ENCODE data around the gene FAM168B.

The FAM168B gene

GRCh38 chr2:131009713-131010475 lies 83.4 kb downstream of the FAM168B start:
- H3K27ac Mint-ChIP-seq, result peak overlapping the region; percentile 74
- H3K9me3 Mint-ChIP-seq, result no peaks in the 10 kb centered on the region
- H3K36me3 Mint-ChIP-seq, result no peaks in the 10 kb centered on the region
- DNase-seq (ENCODE audit: low spot score in 2 of 2) (no peak), ATAC-seq (no peak)
- H3K4me1 Mint-ChIP-seq, result peaks cover 27% of the 10 kb centered on the region
- peak overlapping the region; percentile 23 for H3K4me3 Mint-ChIP-seq

- H3K36me3 Mint-ChIP-seq, result no peaks in the 10 kb centered on the region
- H3K4me1 Mint-ChIP-seq, result peaks cover 27% of the 10 kb centered on the region
- no peak overlapping the region for H3K27ac Mint-ChIP-seq
- H3K4me3 Mint-ChIP-seq, result no peak overlapping the region
- H3K9me3 Mint-ChIP-seq, result no peaks in the 10 kb centered on the region
- DNase-seq (ENCODE audit: low spot score in 2 of 2), result no peak
- no peak for ATAC-seq
Observed at GRCh38 chr2:131008967-131009366, 84.3 kb downstream of the FAM168B start.

GRCh38 chr2:131006561-131006960 lies 86.7 kb downstream of the FAM168B start:
- no peak for ATAC-seq
- no peak overlapping the region for H3K4me3 Mint-ChIP-seq

GRCh38 chr2:131005216-131005935 lies 87.9 kb downstream of the FAM168B start:
- DNase-seq (ENCODE audit: low spot score in 2 of 2) (no peak), ATAC-seq (peak; percentile 39)
- no peaks in the 10 kb centered on the region for H3K36me3 Mint-ChIP-seq

More at GRCh38 chr2:131006561-131006960, 86.7 kb downstream of the FAM168B start:
- Mint-ChIP-seq H3K36me3 (no peaks in the 10 kb centered on the region), H3K4me1 (peaks cover 23% of the 10 kb centered on the region), H3K9me3 (no peaks in the 10 kb centered on the region), H3K27ac (no peak overlapping the region)
- DNase-seq (ENCODE audit: low spot score in 2 of 2), result no peak

GRCh38 chr2:131004446-131005209 lies 88.6 kb downstream of the FAM168B start:
- Mint-ChIP-seq H3K27ac (no peak overlapping the region), H3K4me1 (peaks cover 7% of the 10 kb centered on the region), H3K4me3 (no peak overlapping the region), H3K36me3 (no peaks in the 10 kb centered on the region), H3K9me3 (no peaks in the 10 kb centered on the region)
- DNase-seq (ENCODE audit: low spot score in 2 of 2), result no peak
- peak; percentile 37 for ATAC-seq

More at GRCh38 chr2:131005216-131005935, 87.9 kb downstream of the FAM168B start:
- Mint-ChIP-seq H3K4me1 (peaks cover 15% of the 10 kb centered on the region), H3K4me3 (no peak overlapping the region), H3K27ac (no peak overlapping the region), H3K9me3 (no peaks in the 10 kb centered on the region)

GRCh38 chr2:130998561-130998960 lies 94.7 kb downstream of the FAM168B start:
- Mint-ChIP-seq H3K4me1 (no peaks in the 10 kb centered on the region), H3K4me3 (no peak overlapping the region), H3K9me3 (no peaks in the 10 kb centered on the region), H3K36me3 (no peaks in the 10 kb centered on the region), H3K27ac (no peak overlapping the region)
- ATAC-seq, result no peak
- no peak for DNase-seq (ENCODE audit: low spot score in 2 of 2)

All from stimulated activated effector memory CD8-positive, alpha-beta T cell treated with anti-CD3 and anti-CD28 coated beads, Interleukin-12 subunit alpha, Interleukin-12 subunit beta, amount 100 ng/mL, for 72 hours (primary cell).